HEK293 (cell line): ENCODE measurements around the gene EIF3F.

ENCODE experiments used
- CTCF ChIA-PET: fragments of 350-600 bp; formaldehyde crosslinking; extraction: SDS; loops from one replicate; lab custom pipeline; 2021; ENCODE audit warnings: antibody characterized with exemption; lab: Yijun Ruan, JAX
- POLR2A ChIA-PET: fragments of 300-600 bp; formaldehyde crosslinking; extraction: SDS; loops from one replicate; lab custom pipeline; 2020; ENCODE audit warnings: antibody characterized with exemption, inconsistent platforms; lab: Yijun Ruan, JAX
- H3K27ac ChIP-seq: fragments of 200-500 bp; sonication (Bioruptor generic); 2 replicates; pipeline ENCODE4 v1.5.1; 2014; ENCODE audit warnings: low read depth, low read length, control low read depth, inconsistent platforms; ENCODE audit errors: extremely low read depth
- H3K36me3 ChIP-seq, 2 experiments: fragments of 200-500 bp in 1 of 2; sonication (Bioruptor generic) in 1 of 2; 1 replicate in 1 of 2; 2 replicates in 1 of 2; pipeline ENCODE4 v1.5.1; 2014 to 2017; ENCODE audit warnings: inconsistent platforms in 2 of 2, low read length in 2 of 2; ENCODE audit not compliant: control insufficient read depth in 2 of 2, insufficient read depth in 1 of 2
- H3K4me1 ChIP-seq: fragments of 200-500 bp; sonication (Bioruptor generic); 2 replicates; pipeline ENCODE4 v1.5.1; 2014; ENCODE audit warnings: mild to moderate bottlenecking, low read length, inconsistent platforms; ENCODE audit not compliant: control insufficient read depth, insufficient read depth
- H3K4me3 ChIP-seq: 2 replicates; pipeline ENCODE4 v1.5.1; 2011; ENCODE audit warnings: low read depth, mild to moderate bottlenecking, control low read depth, low read length, moderate library complexity
- H3K9me3 ChIP-seq: fragments of 200-500 bp; sonication (Bioruptor generic); 2 replicates; pipeline ENCODE4 v1.5.1; 2014; ENCODE audit warnings: low read depth, low read length, inconsistent platforms; ENCODE audit not compliant: control insufficient read depth, insufficient read depth
- EGR2 ChIP-seq: fragments of 450-650 bp; formaldehyde crosslinking; IDR thresholded peaks from 2 replicates; pipeline ENCODE4 v1.5.1; 2016; ENCODE audit warnings: low read depth, missing biosample characterization, missing genetic modification characterization
- KLF9 ChIP-seq: fragments of 450-650 bp; formaldehyde crosslinking; IDR thresholded peaks from 2 replicates; pipeline ENCODE4 v1.5.1; 2016; ENCODE audit warnings: missing biosample characterization, missing genetic modification characterization, low read depth
- MZF1 ChIP-seq: fragments of 450-650 bp; formaldehyde crosslinking; IDR thresholded peaks from 2 replicates; pipeline ENCODE4 v1.5.1; 2017; ENCODE audit warnings: missing biosample characterization, missing genetic modification characterization, borderline replicate concordance
- PRDM1 ChIP-seq: fragments of 450-650 bp; formaldehyde crosslinking; IDR thresholded peaks from 2 replicates; pipeline ENCODE4; 2016; ENCODE audit warnings: missing biosample characterization, missing genetic modification characterization
- PRDM2 ChIP-seq: fragments of 450-650 bp; formaldehyde crosslinking; IDR thresholded peaks from 2 replicates; pipeline ENCODE4 v1.5.1; 2016; ENCODE audit warnings: missing biosample characterization, missing genetic modification characterization, borderline replicate concordance
- REST ChIP-seq: fragments of 450-650 bp; formaldehyde crosslinking; IDR thresholded peaks from 2 replicates; pipeline ENCODE4 v1.5.1; 2016; ENCODE audit warnings: missing biosample characterization, missing genetic modification characterization
- SALL2 ChIP-seq: fragments of 450-650 bp; formaldehyde crosslinking; IDR thresholded peaks from 2 replicates; pipeline ENCODE4 v1.5.0; 2017; ENCODE audit warnings: missing biosample characterization, mild to moderate bottlenecking, missing genetic modification characterization, borderline replicate concordance
- WT1 ChIP-seq: fragments of 450-650 bp; formaldehyde crosslinking; IDR thresholded peaks from 2 replicates; pipeline ENCODE4 v1.5.1; 2016; ENCODE audit warnings: missing biosample characterization, missing genetic modification characterization
- ZBTB48 ChIP-seq: fragments of 450-650 bp; formaldehyde crosslinking; IDR thresholded peaks from 2 replicates; pipeline ENCODE4 v1.5.1; 2016; ENCODE audit warnings: missing biosample characterization, missing genetic modification characterization
- ZFP69B ChIP-seq: fragments of 450-650 bp; formaldehyde crosslinking; IDR thresholded peaks from 2 replicates; pipeline ENCODE4 v1.5.1; 2016; ENCODE audit warnings: missing biosample characterization, missing genetic modification characterization
- ZNF148 ChIP-seq: fragments of 450-650 bp; formaldehyde crosslinking; IDR thresholded peaks from 2 replicates; pipeline ENCODE4 v1.5.0; 2017; ENCODE audit warnings: missing biosample characterization, missing genetic modification characterization, borderline replicate concordance
- ZNF19 ChIP-seq: fragments of 450-650 bp; formaldehyde crosslinking; IDR thresholded peaks from 2 replicates; pipeline ENCODE4; 2016; ENCODE audit warnings: missing biosample characterization, missing genetic modification characterization, low read depth
- ZNF214 ChIP-seq: fragments of 450-650 bp; formaldehyde crosslinking; IDR thresholded peaks from 2 replicates; pipeline ENCODE4 v1.5.1; 2017; ENCODE audit warnings: missing biosample characterization, mild to moderate bottlenecking, missing genetic modification characterization, borderline replicate concordance
- ZNF23 ChIP-seq: fragments of 450-650 bp; formaldehyde crosslinking; IDR thresholded peaks from 2 replicates; pipeline ENCODE4 v1.5.1; 2016; ENCODE audit warnings: missing biosample characterization, missing genetic modification characterization, borderline replicate concordance
- ZNF266 ChIP-seq: fragments of 450-650 bp; formaldehyde crosslinking; IDR thresholded peaks from 2 replicates; pipeline ENCODE4 v1.5.1; 2016; ENCODE audit warnings: missing biosample characterization, missing genetic modification characterization, low read depth
- ZNF354C ChIP-seq: fragments of 450-650 bp; formaldehyde crosslinking; IDR thresholded peaks from 2 replicates; pipeline ENCODE4 v1.5.1; 2016; ENCODE audit warnings: missing biosample characterization, missing genetic modification characterization, low read depth, borderline replicate concordance
- ZNF394 ChIP-seq: fragments of 450-650 bp; formaldehyde crosslinking; IDR thresholded peaks from 2 replicates; pipeline ENCODE4 v1.5.1; 2016; ENCODE audit warnings: missing biosample characterization, missing genetic modification characterization, mild to moderate bottlenecking, moderate library complexity, borderline replicate concordance
- ZNF560 ChIP-seq: fragments of 450-650 bp; formaldehyde crosslinking; IDR thresholded peaks from 2 replicates; pipeline ENCODE4 v1.5.1; 2017; ENCODE audit warnings: missing biosample characterization, missing genetic modification characterization, borderline replicate concordance
- ZNF629 ChIP-seq: fragments of 450-650 bp; formaldehyde crosslinking; IDR thresholded peaks from 2 replicates; pipeline ENCODE4 v1.5.1; 2017; ENCODE audit warnings: missing biosample characterization, missing genetic modification characterization
- ZNF776 ChIP-seq: fragments of 450-650 bp; formaldehyde crosslinking; IDR thresholded peaks from 2 replicates; pipeline ENCODE4 v1.5.0; 2017; ENCODE audit warnings: missing biosample characterization, missing genetic modification characterization, borderline replicate concordance
- ZSCAN4 ChIP-seq: fragments of 450-650 bp; formaldehyde crosslinking; IDR thresholded peaks from 2 replicates; pipeline ENCODE4 v1.5.1; 2017; ENCODE audit warnings: missing biosample characterization, missing genetic modification characterization

The EIF3F gene

GRCh38 chr11:8015753-8016239 is 28.7 kb downstream of the EIF3F start:
- ChIA-PET CTCF (interaction anchor here (0.8 to 4.7 kb wide), 7 partner anchors 9 to 83 kb away, joined by 4 to 51 read pairs (median 25); partner anchors contain the start of gene EIF3F), POLR2A (no interaction called here)
- no peak overlapping the region for H3K27ac ChIP-seq
- no peaks in the 10 kb centered on the region for H3K9me3 ChIP-seq
- H3K36me3 ChIP-seq = no peaks in the 10 kb centered on the region
- H3K4me3 ChIP-seq = no peak overlapping the region
- H3K4me1 ChIP-seq = no peaks in the 10 kb centered on the region
- TF ChIP-seq ZFP69B (tag by site-specific recombination) = no peak
- TF ChIP-seq ZNF148 (tag by site-specific recombination) = no peak
- no peak for TF ChIP-seq WT1 (tag by site-specific recombination)
- no peak for TF ChIP-seq PRDM2
- TF ChIP-seq ZSCAN4 (tag by site-specific recombination) = no peak
- TF ChIP-seq ZNF214 = no peak
- no peak for TF ChIP-seq MZF1

- Histone ChIP-seq H3K27ac (no peak overlapping the region), H3K36me3 (no peaks in the 10 kb centered on the region), H3K4me1 (no peaks in the 10 kb centered on the region), H3K4me3 (no peak overlapping the region), H3K9me3 (no peaks in the 10 kb centered on the region)
- ChIA-PET POLR2A (no interaction called here), CTCF (interaction anchor here (0.8 to 4.7 kb wide), 7 partner anchors 10 to 83 kb away, joined by 4 to 51 read pairs (median 25); partner anchors contain the start of gene EIF3F)
- TF ChIP-seq ZNF776 (no peak), KLF9 (tag by site-specific recombination) (no peak), SALL2 (tag by site-specific recombination) (no peak), ZNF629 (tag by site-specific recombination) (no peak), ZNF23 (tag by site-specific recombination) (no peak), ZNF354C (no peak), ZNF266 (tag by site-specific recombination) (no peak), ZNF394 (no peak), REST (tag by site-specific recombination) (no peak), ZNF560 (tag by site-specific recombination) (no peak), ZNF19 (tag by site-specific recombination) (no peak), EGR2 (tag by site-specific recombination) (no peak), PRDM1 (no peak), ZBTB48 (no peak)
- TF ChIP-seq, all 188 proteins: peak for 0
Observed at GRCh38 chr11:8016440-8016839, 29.3 kb downstream of the EIF3F start.
